ENCODE data around the gene C1orf87. TPM values are rescaled to one million over a fixed set of nuclear protein-coding genes. Genes with fewer than 3 reads are reported as not detected.

Gene C1orf87
- polyA plus RNA-seq, 1 of the 3 experiments (the other 2 are of a cell fraction), result not detected

DNA sequence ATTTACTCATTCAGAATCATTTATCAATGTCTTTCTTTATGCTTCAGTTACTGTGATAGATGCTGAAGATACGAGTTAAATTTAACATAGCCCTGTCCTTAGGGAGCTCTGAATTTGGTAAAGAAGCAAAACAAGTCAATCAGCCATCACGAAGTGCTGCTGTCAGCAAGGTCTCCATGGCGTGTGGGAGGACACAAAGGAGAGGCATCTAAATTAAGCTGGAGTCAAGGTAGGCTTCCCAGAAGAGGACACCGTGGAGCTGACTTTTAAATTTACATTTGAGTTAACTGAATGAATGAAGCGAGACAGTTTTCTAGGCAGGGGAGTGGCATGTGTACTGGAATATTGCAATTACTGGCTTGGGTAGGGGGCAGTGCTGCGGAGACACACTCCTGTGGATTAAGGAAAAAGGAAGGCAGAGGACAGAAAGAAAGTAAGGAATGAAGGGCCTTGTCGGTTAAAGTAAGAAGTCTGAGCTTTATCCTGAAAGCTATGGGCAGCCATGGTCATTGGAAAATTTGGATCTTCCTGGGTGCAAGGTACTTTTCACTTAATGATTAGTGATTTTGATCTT, 41.3 kb upstream of the C1orf87 start:
- H3F3A ChIP-seq (replicated peaks; ENCODE audit: insufficient read depth), result no peaks in the 10 kb centered on the region
- H3K4me3 ChIP-seq (ENCODE audit: low read depth in 2 of 2, low read length in 1 of 2), result no peak overlapping the region
- H3K27me3 ChIP-seq (ENCODE audit: insufficient read depth), result no peaks in the 10 kb centered on the region
- no peak overlapping the region for H3K27ac ChIP-seq (ENCODE audit: low read depth in 2 of 2, low read length in 1 of 2)
- H3K9ac ChIP-seq, result no peak overlapping the region
- ChIA-PET POLR2A (no interaction called here), CTCF (no interaction called here)
- no peaks in the 10 kb centered on the region for H3K9me3 ChIP-seq
- no peaks in the 10 kb centered on the region for H3K9me2 ChIP-seq
- 78% methylated on average over 7 of the region's 7 CpGs for WGBS (ENCODE audit: low lambda C conversion rate)
- no peaks in the 10 kb centered on the region for H3K4me1 ChIP-seq (ENCODE audit: control insufficient read depth in 1 of 2, insufficient read depth in 2 of 2, low read depth in 1 of 2, low read length in 1 of 2)
- no peaks in the 10 kb centered on the region for H3K36me3 ChIP-seq (replicated peaks in 1 of 2; ENCODE audit: control insufficient read depth in 1 of 2, insufficient read depth in 2 of 2, low read length in 1 of 2)
- no peaks in the 10 kb centered on the region for H4K20me1 ChIP-seq (ENCODE audit: insufficient read depth)
- H3K79me2 ChIP-seq (ENCODE audit: insufficient read depth), result no peaks in the 10 kb centered on the region
- no peak overlapping the region for H2AFZ ChIP-seq (ENCODE audit: low read depth)
- no peak overlapping the region for H3K4me2 ChIP-seq
- TF ChIP-seq EP300 (IDR thresholded peaks at IDR 0.05; ENCODE audit: borderline replicate concordance in 1 of 2, low read depth in 1 of 2, low read length in 1 of 2) (no peak), NRF1 (IDR thresholded peaks at IDR 0.05; ENCODE audit: low read depth, low read length) (no peak), ELF1 (IDR thresholded peaks at IDR 0.05) (no peak), EZH2phosphoT487 (IDR thresholded peaks at IDR 0.05; ENCODE audit: borderline replicate concordance, low read depth) (no peak), JUND (IDR thresholded peaks at IDR 0.05) (no peak), FOXJ3 (CRISPR knock-in tag; IDR thresholded peaks at IDR 0.05) (no peak), YY1 (IDR thresholded peaks at IDR 0.05; ENCODE audit: low read depth) (no peak), GABPA (IDR thresholded peaks at IDR 0.05; ENCODE audit: low read depth) (no peak), SIN3A (IDR thresholded peaks at IDR 0.05; ENCODE audit: borderline replicate concordance, low read depth, low read length) (no peak)
- TF ChIP-seq, protein P1, sequence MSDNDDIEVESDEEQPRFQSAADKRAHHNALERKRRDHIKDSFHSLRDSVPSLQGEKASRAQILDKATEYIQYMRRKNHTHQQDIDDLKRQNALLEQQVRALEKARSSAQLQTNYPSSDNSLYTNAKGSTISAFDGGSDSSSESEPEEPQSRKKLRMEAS (IDR thresholded peaks at IDR 0.05; ENCODE audit: low read depth), result no peak
- TF ChIP-seq, protein P2, sequence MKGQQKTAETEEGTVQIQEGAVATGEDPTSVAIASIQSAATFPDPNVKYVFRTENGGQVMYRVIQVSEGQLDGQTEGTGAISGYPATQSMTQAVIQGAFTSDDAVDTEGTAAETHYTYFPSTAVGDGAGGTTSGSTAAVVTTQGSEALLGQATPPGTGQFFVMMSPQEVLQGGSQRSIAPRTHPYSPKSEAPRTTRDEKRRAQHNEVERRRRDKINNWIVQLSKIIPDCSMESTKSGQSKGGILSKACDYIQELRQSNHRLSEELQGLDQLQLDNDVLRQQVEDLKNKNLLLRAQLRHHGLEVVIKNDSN (IDR thresholded peaks at IDR 0.05; ENCODE audit: borderline replicate concordance, low read depth), result no peak
- DNase-seq, result no peak

DNA sequence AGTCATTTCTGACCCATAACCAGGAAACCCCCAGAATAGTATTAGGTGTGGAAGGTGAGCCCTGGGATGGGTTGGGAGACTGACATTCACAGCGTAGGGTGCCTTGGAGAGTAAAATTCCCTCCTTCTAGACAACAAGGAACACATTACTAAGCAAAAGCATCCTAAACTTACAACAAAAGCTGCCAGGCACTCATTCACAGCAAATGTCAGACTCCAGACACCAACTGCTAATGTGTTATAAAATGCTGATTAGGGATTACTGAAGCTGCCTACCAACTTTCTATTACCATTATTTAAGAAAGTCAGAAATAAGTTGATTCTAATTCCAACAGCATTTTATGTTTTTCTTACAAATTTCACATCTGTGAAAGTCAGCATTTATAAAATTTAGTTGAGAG, 40.0 kb upstream of the C1orf87 start:
- POLR2A ChIA-PET, result no interaction called here
- Histone ChIP-seq H3K27ac (ENCODE audit: low read depth in 2 of 2, low read length in 1 of 2) (no peak overlapping the region), H2AFZ (ENCODE audit: low read depth) (no peak overlapping the region), H3K36me3 (replicated peaks in 1 of 2; ENCODE audit: control insufficient read depth in 1 of 2, insufficient read depth in 2 of 2, low read length in 1 of 2) (no peaks in the 10 kb centered on the region), H3K4me1 (ENCODE audit: control insufficient read depth in 1 of 2, insufficient read depth in 2 of 2, low read depth in 1 of 2, low read length in 1 of 2) (no peaks in the 10 kb centered on the region), H3K4me2 (no peak overlapping the region), H3F3A (replicated peaks; ENCODE audit: insufficient read depth) (no peaks in the 10 kb centered on the region), H3K9me3 (no peaks in the 10 kb centered on the region), H3K27me3 (ENCODE audit: insufficient read depth) (no peaks in the 10 kb centered on the region), H4K20me1 (ENCODE audit: insufficient read depth) (no peaks in the 10 kb centered on the region), H3K4me3 (ENCODE audit: low read depth in 2 of 2, low read length in 1 of 2) (no peak overlapping the region), H3K9ac (no peak overlapping the region), H3K79me2 (ENCODE audit: insufficient read depth) (no peaks in the 10 kb centered on the region), H3K9me2 (no peaks in the 10 kb centered on the region)
- TF ChIP-seq, protein P3, sequence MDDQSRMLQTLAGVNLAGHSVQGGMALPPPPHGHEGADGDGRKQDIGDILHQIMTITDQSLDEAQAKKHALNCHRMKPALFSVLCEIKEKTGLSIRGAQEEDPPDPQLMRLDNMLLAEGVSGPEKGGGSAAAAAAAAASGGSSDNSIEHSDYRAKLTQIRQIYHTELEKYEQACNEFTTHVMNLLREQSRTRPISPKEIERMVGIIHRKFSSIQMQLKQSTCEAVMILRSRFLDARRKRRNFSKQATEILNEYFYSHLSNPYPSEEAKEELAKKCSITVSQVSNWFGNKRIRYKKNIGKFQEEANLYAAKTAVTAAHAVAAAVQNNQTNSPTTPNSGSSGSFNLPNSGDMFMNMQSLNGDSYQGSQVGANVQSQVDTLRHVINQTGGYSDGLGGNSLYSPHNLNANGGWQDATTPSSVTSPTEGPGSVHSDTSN (IDR thresholded peaks at IDR 0.05), result no peak
- no peak for TF ChIP-seq EP300 (IDR thresholded peaks at IDR 0.05; ENCODE audit: borderline replicate concordance in 1 of 2, low read depth in 1 of 2, low read length in 1 of 2)
- TF ChIP-seq RAD21 (IDR thresholded peaks at IDR 0.05; ENCODE audit: low read length), result no peak
- TF ChIP-seq, protein P4, sequence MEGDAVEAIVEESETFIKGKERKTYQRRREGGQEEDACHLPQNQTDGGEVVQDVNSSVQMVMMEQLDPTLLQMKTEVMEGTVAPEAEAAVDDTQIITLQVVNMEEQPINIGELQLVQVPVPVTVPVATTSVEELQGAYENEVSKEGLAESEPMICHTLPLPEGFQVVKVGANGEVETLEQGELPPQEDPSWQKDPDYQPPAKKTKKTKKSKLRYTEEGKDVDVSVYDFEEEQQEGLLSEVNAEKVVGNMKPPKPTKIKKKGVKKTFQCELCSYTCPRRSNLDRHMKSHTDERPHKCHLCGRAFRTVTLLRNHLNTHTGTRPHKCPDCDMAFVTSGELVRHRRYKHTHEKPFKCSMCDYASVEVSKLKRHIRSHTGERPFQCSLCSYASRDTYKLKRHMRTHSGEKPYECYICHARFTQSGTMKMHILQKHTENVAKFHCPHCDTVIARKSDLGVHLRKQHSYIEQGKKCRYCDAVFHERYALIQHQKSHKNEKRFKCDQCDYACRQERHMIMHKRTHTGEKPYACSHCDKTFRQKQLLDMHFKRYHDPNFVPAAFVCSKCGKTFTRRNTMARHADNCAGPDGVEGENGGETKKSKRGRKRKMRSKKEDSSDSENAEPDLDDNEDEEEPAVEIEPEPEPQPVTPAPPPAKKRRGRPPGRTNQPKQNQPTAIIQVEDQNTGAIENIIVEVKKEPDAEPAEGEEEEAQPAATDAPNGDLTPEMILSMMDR (IDR thresholded peaks at IDR 0.05), result no peak
- no peak for TF ChIP-seq RXRA (IDR thresholded peaks at IDR 0.05; ENCODE audit: borderline replicate concordance, low read depth)
- TF ChIP-seq FOXM1 (IDR thresholded peaks at IDR 0.05; ENCODE audit: low read depth), result no peak
- no peak for TF ChIP-seq TCF12 (IDR thresholded peaks at IDR 0.05)
- no peak for TF ChIP-seq NFIC (IDR thresholded peaks at IDR 0.05; ENCODE audit: borderline replicate concordance)
- no peak for TF ChIP-seq TEAD4 (IDR thresholded peaks at IDR 0.05; ENCODE audit: borderline replicate concordance, insufficient read depth)
- no peak for TF ChIP-seq RCOR1 (IDR thresholded peaks at IDR 0.05; ENCODE audit: low read length)
- DNase-seq, result no peak
- CTCF ChIA-PET, result interaction anchor here (1.1 kb wide), 1 partner anchor 15 kb away, joined by 3 read pairs; no protein-coding TSS in a partner anchor
- 86% methylated on average over 1 of the region's 1 CpG for WGBS (ENCODE audit: low lambda C conversion rate)

Measured in SK-N-SH (cell line).